Measurements from ENCODE around the gene ZNF208.
"Not testable (repeated sequence)": the region's sequence is repeated elsewhere in the genome, so short reads cannot be mapped to it uniquely, and the experiment has no call there.

ZNF208 gene

GRCh38 chr19:21884786-21885185, 126.0 kb downstream of the ZNF208 start:
- 86% methylated on average over 8 of the region's 8 CpGs for WGBS
- H3K14ac ChIP-seq (ENCODE audit: low read length in 2 of 2): not testable (repeated sequence)

GRCh38 chr19:21883516-21883915, 127.2 kb downstream of the ZNF208 start:
- Histone ChIP-seq H2AFZ (ENCODE audit: low read depth, low read length) (no peak overlapping the region), H2AK5ac (ENCODE audit: low read length, severe bottlenecking) (no peak overlapping the region), H3K4ac (ENCODE audit: low read depth in 1 of 2, low read length in 2 of 2) (no peak overlapping the region), H4K8ac (ENCODE audit: low read length) (no peak overlapping the region), H2BK12ac (ENCODE audit: low read length in 2 of 2) (no peak overlapping the region), H2BK120ac (ENCODE audit: low read depth, low read length) (no peak overlapping the region), H3K9me3 (ENCODE audit: control insufficient read depth, low read length) (peaks cover 43% of the 10 kb centered on the region), H2BK15ac (ENCODE audit: low read depth, poor library complexity, severe bottlenecking) (no peak overlapping the region), H3K23ac (ENCODE audit: low read length in 2 of 2) (no peak overlapping the region), H3K79me1 (replicated peaks; ENCODE audit: low read length, poor library complexity, severe bottlenecking) (no peaks in the 10 kb centered on the region), H3K9ac (ENCODE audit: low read length) (no peak overlapping the region), H3K4me1 (ENCODE audit: control insufficient read depth, insufficient read depth, low read depth, low read length) (no peaks in the 10 kb centered on the region), H3K4me3 (ENCODE audit: insufficient read depth in 1 of 2, low read depth in 1 of 2, low read length in 2 of 2) (no peak overlapping the region), H3K36me3 (ENCODE audit: control insufficient read depth in 1 of 2, insufficient read depth in 2 of 2, low read depth in 1 of 2, low read length in 2 of 2) (no peaks in the 10 kb centered on the region), H3K14ac (ENCODE audit: low read length in 2 of 2) (no peak overlapping the region), H3K18ac (ENCODE audit: low read depth in 1 of 2, low read length in 2 of 2) (no peak overlapping the region), H4K91ac (ENCODE audit: low read length) (no peak overlapping the region), H3K27me3 (ENCODE audit: control insufficient read depth in 1 of 2, insufficient read depth in 1 of 2, low read length in 2 of 2) (no peaks in the 10 kb centered on the region), H2BK5ac (ENCODE audit: low read depth, low read length, poor library complexity, severe bottlenecking) (no peak overlapping the region), H3K27ac (ENCODE audit: low read length, poor library complexity, severe bottlenecking) (no peak overlapping the region), H3K4me2 (ENCODE audit: low read length, poor library complexity, severe bottlenecking) (no peak overlapping the region)
- no peak for DNase-seq
- WGBS: 81% methylated on average over 10 of the region's 10 CpGs

More at GRCh38 chr19:21884786-21885185, 126.0 kb downstream of the ZNF208 start:
- not testable (repeated sequence) for H3K18ac ChIP-seq (ENCODE audit: low read depth in 1 of 2, low read length in 2 of 2); H3K23ac ChIP-seq (ENCODE audit: low read length in 2 of 2); H3K27me3 ChIP-seq (ENCODE audit: control insufficient read depth in 1 of 2, insufficient read depth in 1 of 2, low read length in 2 of 2); H3K79me1 ChIP-seq (replicated peaks; ENCODE audit: low read length, poor library complexity, severe bottlenecking); H2BK120ac ChIP-seq (ENCODE audit: low read depth, low read length); H3K4ac ChIP-seq (ENCODE audit: low read depth in 1 of 2, low read length in 2 of 2); H3K9ac ChIP-seq (ENCODE audit: low read length); H4K8ac ChIP-seq (ENCODE audit: low read length); H2BK5ac ChIP-seq (ENCODE audit: low read depth, low read length, poor library complexity, severe bottlenecking); H3K4me3 ChIP-seq (ENCODE audit: insufficient read depth in 1 of 2, low read depth in 1 of 2, low read length in 2 of 2); H3K27ac ChIP-seq (ENCODE audit: low read length, poor library complexity, severe bottlenecking); DNase-seq; H3K4me1 ChIP-seq (ENCODE audit: control insufficient read depth, insufficient read depth, low read depth, low read length); H2BK15ac ChIP-seq (ENCODE audit: low read depth, poor library complexity, severe bottlenecking); H3K4me2 ChIP-seq (ENCODE audit: low read length, poor library complexity, severe bottlenecking); H2AFZ ChIP-seq (ENCODE audit: low read depth, low read length); H3K36me3 ChIP-seq (ENCODE audit: control insufficient read depth in 1 of 2, insufficient read depth in 2 of 2, low read depth in 1 of 2, low read length in 2 of 2); H2AK5ac ChIP-seq (ENCODE audit: low read length, severe bottlenecking); H4K91ac ChIP-seq (ENCODE audit: low read length); H2BK12ac ChIP-seq (ENCODE audit: low read length in 2 of 2)
- H3K9me3 ChIP-seq (ENCODE audit: control insufficient read depth, low read length): peaks cover 31% of the 10 kb centered on the region

All from mesenchymal stem cell (in vitro differentiated cells and primary cell).